MCF 10A (cell line): ENCODE data around the gene IL17RA. TPM values are rescaled to one million over a fixed set of nuclear protein-coding genes. Genes with fewer than 3 reads are reported as not detected.

Source experiments
- BruUV-seq: library from RNA; stranded (reverse); fragments of 400-500 nt; replicated peaks from 2 replicates; lab custom pipeline; 2021; lab: Mats Ljungman, UMichigan
- CTCF ChIA-PET: fragments of 300-600 bp; sonication (Branson Sonifier 250); formaldehyde crosslinking; extraction: SDS; loops from one replicate; lab custom pipeline; 2021; ENCODE audit warnings: antibody characterized with exemption, inconsistent platforms; lab: Yijun Ruan, JAX
- POLR2A ChIA-PET: fragments of 300-600, 350-650 bp; sonication (Branson Sonifier 250); formaldehyde crosslinking; extraction: SDS; loops from one replicate; lab custom pipeline; 2020; ENCODE audit warnings: antibody characterized with exemption, inconsistent platforms; lab: Yijun Ruan, JAX
- DNase-seq: peaks from one replicate; pipeline ENCODE4 v3.0.0-alpha.2; 2018; ENCODE audit not compliant: unreplicated experiment
- H3K27ac Mint-ChIP-seq: one replicate; pipeline ENCODE4 v1.8.0; 2022; ENCODE audit warnings: mild to moderate bottlenecking, low read depth, mixed read lengths; ENCODE audit not compliant: unreplicated experiment
- H3K27me3 Mint-ChIP-seq: one replicate; pipeline ENCODE4 v1.8.0; 2022; ENCODE audit warnings: mixed read lengths; ENCODE audit not compliant: insufficient read depth, unreplicated experiment
- H3K36me3 Mint-ChIP-seq: one replicate; pipeline ENCODE4 v1.8.0; 2022; ENCODE audit warnings: mild to moderate bottlenecking, moderate library complexity, mixed read lengths; ENCODE audit not compliant: insufficient read depth, unreplicated experiment
- H3K4me1 Mint-ChIP-seq: one replicate; pipeline ENCODE4 v1.8.0; 2022; ENCODE audit warnings: mixed read lengths; ENCODE audit not compliant: insufficient read depth, unreplicated experiment
- H3K4me3 Mint-ChIP-seq: one replicate; pipeline ENCODE4 v1.8.0; 2022; ENCODE audit warnings: mild to moderate bottlenecking, moderate library complexity, mixed read lengths; ENCODE audit not compliant: unreplicated experiment
- H3K9me3 Mint-ChIP-seq: one replicate; pipeline ENCODE4 v1.8.0; 2022; ENCODE audit warnings: mixed read lengths; ENCODE audit not compliant: unreplicated experiment
- intact Hi-C: fragments of 100-400 bp; cut with micrococcal nuclease; formaldehyde crosslinking; loops from 2 replicates; pipeline ENCODE4 v1.14.1; 2022
- total RNA-seq: library from RNA; stranded (reverse); gene quantifications from 2 replicates; pipeline ENCODE4 v1.2.3, GENCODE V29; 2022
- TF ChIP-seq, protein P1 (sequence below): fragments of 200-600 bp; IDR thresholded peaks from one replicate; pipeline ENCODE4 v1.8.0; 2022; ENCODE audit warnings: antibody characterized with exemption, mild to moderate bottlenecking; ENCODE audit not compliant: unreplicated experiment

Gene IL17RA
- total RNA-seq, 1 experiment from 2014 or later, result 11.5 TPM

DNA sequence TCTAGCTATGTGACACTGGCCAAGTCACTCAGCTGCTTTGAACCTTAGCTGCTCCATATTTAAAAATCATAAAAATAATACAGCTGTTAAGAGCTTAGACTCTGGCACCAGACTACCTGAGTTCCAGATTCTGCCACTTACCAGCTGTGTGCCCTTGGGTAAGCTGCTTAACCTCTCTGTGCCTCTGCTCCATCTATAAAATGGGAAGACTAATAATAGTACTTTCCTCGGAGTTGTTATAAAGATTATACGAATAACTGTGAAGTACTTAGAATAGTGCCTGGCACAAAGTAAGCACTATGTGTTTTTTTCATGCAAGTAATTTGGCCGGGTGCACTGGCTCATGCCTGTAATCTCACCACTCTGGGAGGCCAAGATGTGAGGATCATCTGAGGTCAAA lies 72.9 kb downstream of the IL17RA start:
- TF ChIP-seq, protein P1, sequence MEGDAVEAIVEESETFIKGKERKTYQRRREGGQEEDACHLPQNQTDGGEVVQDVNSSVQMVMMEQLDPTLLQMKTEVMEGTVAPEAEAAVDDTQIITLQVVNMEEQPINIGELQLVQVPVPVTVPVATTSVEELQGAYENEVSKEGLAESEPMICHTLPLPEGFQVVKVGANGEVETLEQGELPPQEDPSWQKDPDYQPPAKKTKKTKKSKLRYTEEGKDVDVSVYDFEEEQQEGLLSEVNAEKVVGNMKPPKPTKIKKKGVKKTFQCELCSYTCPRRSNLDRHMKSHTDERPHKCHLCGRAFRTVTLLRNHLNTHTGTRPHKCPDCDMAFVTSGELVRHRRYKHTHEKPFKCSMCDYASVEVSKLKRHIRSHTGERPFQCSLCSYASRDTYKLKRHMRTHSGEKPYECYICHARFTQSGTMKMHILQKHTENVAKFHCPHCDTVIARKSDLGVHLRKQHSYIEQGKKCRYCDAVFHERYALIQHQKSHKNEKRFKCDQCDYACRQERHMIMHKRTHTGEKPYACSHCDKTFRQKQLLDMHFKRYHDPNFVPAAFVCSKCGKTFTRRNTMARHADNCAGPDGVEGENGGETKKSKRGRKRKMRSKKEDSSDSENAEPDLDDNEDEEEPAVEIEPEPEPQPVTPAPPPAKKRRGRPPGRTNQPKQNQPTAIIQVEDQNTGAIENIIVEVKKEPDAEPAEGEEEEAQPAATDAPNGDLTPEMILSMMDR, result no peak
- BruUV-seq, result TSS peak; percentile 56
- H3K4me3 Mint-ChIP-seq, result peak overlapping the region; percentile 86
- no peak for DNase-seq
- no peaks in the 10 kb centered on the region for H3K27me3 Mint-ChIP-seq
- CTCF ChIA-PET, result interaction anchor here (0.7 to 6.6 kb wide), 8 partner anchors 9 to 722 kb away, joined by 3 to 74 read pairs (median 6); no protein-coding TSS in a partner anchor
- intact Hi-C loops, result loop anchor here (2.0 kb wide), 2 partner anchors 73 to 83 kb away; partner anchors contain the start of gene IL17RA
- H3K27ac Mint-ChIP-seq, result peak overlapping the region; percentile 75
- peaks cover 11% of the 10 kb centered on the region for H3K36me3 Mint-ChIP-seq
- no peaks in the 10 kb centered on the region for H3K9me3 Mint-ChIP-seq
- POLR2A ChIA-PET, result interaction anchor here (0.7 to 4.4 kb wide), 7 partner anchors 11 to 481 kb away, joined by 3 to 51 read pairs (median 3); no protein-coding TSS in a partner anchor
- peaks cover 13% of the 10 kb centered on the region for H3K4me1 Mint-ChIP-seq

DNA sequence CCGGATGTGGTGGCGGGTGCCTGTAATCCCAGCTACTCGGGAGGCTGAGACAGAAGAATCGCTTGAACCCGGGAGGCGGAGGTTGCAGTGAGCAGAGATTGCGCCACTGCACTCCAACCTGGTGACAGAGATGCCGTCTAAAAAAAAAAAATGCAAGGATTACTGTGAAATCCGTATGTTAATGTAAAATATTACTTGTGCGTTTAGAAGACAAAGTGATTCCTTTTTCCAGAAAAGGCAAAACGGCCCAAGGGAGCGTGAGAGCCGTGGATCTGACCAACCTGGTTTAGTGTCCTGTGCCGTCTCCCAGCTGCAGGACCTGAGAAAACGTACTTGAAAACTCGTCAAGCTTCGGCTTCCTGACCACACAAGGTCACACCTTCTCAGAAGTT lies 73.4 kb downstream of the IL17RA start:
- ChIA-PET CTCF (interaction anchor here (0.7 to 6.6 kb wide), 6 partner anchors 10 to 344 kb away, joined by 3 to 74 read pairs (median 4); no protein-coding TSS in a partner anchor), POLR2A (interaction anchor here (0.7 to 4.4 kb wide), 8 partner anchors 10 to 481 kb away, joined by 3 to 51 read pairs (median 3); no protein-coding TSS in a partner anchor)
- intact Hi-C loops, result loop anchor here (2.0 kb wide), 2 partner anchors 73 to 83 kb away; partner anchors contain the start of gene IL17RA
- no TSS peak for BruUV-seq
- H3K9me3 Mint-ChIP-seq, result no peaks in the 10 kb centered on the region
- peaks cover 6% of the 10 kb centered on the region for H3K36me3 Mint-ChIP-seq
- H3K27me3 Mint-ChIP-seq, result no peaks in the 10 kb centered on the region
- peaks cover 13% of the 10 kb centered on the region for H3K4me1 Mint-ChIP-seq
- H3K4me3 Mint-ChIP-seq, result peak overlapping the region; percentile 86
- H3K27ac Mint-ChIP-seq, result peak overlapping the region; percentile 75
- DNase-seq, result no peak
- TF ChIP-seq, protein P1, result no peak

DNA sequence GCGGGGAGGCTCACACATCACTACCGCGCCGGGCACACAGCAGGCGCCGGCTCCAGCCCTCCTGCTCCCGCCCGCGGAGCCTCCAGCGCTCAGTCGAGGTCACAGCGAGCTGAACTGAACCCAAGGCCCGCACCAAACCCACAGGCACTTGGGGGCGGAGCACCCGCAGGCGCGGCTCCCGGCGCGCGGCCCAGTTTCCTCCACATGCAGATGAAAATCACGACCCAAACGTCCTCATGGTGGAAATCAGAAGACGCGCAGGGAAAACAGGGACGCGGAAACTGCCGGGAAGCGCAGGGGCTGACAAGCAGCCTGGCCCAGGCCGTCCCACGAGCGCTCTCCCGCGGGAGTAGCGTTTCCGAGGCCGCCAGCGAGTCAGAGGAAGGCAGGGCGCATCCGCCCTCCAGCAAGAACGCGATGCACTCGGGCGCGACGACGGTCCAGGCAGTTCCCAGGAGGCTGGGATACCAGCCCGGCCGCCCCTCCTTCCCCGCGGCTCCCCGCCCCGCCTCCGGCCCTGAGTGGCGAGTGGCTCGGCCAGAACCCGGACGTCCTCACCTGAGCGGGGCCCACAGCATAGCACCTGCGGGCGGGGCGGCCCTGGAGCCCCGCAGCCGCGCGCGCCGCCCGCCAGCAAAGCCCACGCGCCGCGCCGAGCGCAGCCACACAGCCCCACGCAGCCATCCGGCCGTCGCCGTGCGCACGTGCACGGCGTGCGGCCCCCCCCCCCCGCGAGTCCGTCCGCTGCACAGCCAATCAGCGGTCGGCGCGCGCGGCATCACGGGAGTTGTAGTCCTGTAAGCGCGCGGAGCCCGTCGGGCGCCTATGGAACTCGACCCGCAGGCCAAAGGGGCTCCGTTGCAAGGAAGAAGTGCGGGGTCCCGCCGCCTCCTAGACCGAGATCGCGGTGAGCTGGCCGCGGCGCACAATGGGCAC lies 74.0 kb downstream of the IL17RA start, which contains the start of gene HDHD5:
Gene HDHD5, minus strand, starts transcription at position 710 of the 936 bp plus-strand sequence. Its CDS starts 26 bp downstream, at position 684.
- ChIA-PET CTCF (interaction anchor here (0.7 to 6.6 kb wide), 8 partner anchors 10 to 607 kb away, joined by 3 to 74 read pairs (median 6); no protein-coding TSS in a partner anchor), POLR2A (interaction anchor here (0.7 to 4.4 kb wide), 13 partner anchors 8 to 480 kb away, joined by 3 to 51 read pairs (median 3); no protein-coding TSS in a partner anchor)
- Mint-ChIP-seq H3K27me3 (no peaks in the 10 kb centered on the region), H3K4me1 (peaks cover 13% of the 10 kb centered on the region), H3K36me3 (peaks cover 6% of the 10 kb centered on the region), H3K4me3 (peak within 1 kb of the TSS; percentile 86), H3K9me3 (no peaks in the 10 kb centered on the region), H3K27ac (peak within 1 kb of the TSS; percentile 75)
- intact Hi-C loops, result loop anchor here (1.0 to 2.0 kb wide), 3 partner anchors 12 to 84 kb away; partner anchors contain the start of gene IL17RA
- TF ChIP-seq, protein P1, result no peak
- no TSS peak for BruUV-seq
- peak; percentile 83 for DNase-seq
